GM18951 (cell line): ENCODE results near the gene NLRP9.

ENCODE experiments used
- POLR2A ChIP-seq: IDR thresholded peaks from 4 replicates; pipeline ENCODE4 v1.6.1; 2011; ENCODE audit warnings: mild to moderate bottlenecking; ENCODE audit not compliant: insufficient read length, insufficient read depth; ENCODE audit errors: extremely low read depth
- in situ Hi-C: fragments of 300-500 bp; cut with MboI; formaldehyde crosslinking; loops from one replicate; pipeline ENCODE4 v1.12.0; 2022; ENCODE audit warnings: low sequenced_read_pairs, mixed read lengths, inconsistent platforms; ENCODE audit not compliant: unreplicated experiment

Gene NLRP9

DNA sequence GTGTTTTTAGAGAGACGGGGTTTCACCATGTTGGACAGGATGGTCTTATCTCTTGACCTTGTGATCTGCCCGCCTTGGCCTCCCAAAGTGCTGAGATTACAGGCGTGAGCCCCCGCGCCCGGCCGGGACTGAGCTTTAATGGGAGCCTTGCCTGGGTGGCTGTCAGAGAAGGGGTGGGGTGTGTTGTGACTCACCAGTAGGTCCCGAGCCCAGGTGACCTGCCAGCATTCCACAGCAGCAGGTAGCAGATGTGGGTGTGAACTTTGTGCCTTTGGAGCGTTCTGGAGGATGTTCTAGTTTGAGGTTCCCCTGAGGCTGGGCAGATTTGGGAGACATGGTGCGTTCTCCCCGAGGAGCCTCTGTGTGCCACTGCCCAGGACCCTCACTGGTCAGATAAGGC is 70.2 kb downstream of the NLRP9 start:
- in situ Hi-C loops: no loop called here
- TF ChIP-seq POLR2A: no peak

- in situ Hi-C loops: no loop called here
- no peak for TF ChIP-seq POLR2A
Observed at GRCh38 chr19:55667511-55667910, 70.7 kb downstream of the NLRP9 start.

DNA sequence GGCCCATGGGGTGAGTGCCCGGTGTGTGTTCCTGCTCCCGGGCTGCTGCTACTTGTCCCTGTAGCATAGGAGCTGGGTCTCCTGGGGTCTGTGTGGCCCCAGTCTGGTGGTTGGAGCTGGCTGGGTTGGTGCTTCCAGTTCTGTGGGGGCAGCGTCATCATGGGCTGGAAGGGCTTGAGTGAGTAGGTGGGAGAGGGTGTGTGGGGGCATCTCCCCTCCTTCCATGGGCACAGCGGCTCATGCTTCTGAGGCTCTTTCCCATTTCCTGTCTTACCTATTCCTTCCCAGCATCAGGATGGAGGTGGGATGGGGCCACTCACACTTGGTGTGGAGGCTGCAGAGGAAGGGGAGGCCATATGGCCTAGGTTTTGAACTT is 71.2 kb downstream of the NLRP9 start:
- in situ Hi-C loops: no loop called here
- no peak for TF ChIP-seq POLR2A

DNA sequence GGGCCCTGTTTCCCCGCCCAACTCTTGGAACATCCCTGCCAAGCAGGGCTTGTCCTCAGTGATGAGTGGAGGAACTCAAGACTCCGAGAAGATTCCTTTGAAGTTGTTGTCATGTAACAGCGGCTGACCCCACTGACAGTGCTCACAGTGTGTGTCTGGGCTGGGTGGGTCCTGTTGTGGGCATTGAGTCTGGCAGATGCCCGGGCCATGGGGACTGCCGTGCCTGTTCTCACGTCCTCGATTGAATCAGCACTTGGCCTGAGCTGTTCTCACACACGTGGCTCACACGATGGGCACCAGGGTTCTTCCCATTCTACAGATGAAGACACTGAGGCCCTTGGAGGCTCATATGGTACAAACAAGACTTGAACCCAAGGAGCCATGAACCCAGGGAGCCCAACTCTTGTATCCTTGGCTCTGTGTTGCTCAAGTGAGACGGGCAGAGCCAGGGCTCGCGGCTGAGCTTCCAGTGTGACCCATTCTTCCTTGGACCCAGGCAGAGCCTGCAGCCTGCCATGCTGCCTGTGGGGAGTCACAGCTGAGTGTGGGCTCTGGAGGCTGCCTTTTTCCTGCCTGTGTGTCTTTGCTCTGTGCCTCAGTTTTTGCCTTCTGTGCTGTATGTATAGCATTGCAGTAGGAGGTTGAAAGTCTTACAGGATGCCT is 71.7 kb downstream of the NLRP9 start:
- in situ Hi-C loops: no loop called here
- no peak for TF ChIP-seq POLR2A

DNA sequence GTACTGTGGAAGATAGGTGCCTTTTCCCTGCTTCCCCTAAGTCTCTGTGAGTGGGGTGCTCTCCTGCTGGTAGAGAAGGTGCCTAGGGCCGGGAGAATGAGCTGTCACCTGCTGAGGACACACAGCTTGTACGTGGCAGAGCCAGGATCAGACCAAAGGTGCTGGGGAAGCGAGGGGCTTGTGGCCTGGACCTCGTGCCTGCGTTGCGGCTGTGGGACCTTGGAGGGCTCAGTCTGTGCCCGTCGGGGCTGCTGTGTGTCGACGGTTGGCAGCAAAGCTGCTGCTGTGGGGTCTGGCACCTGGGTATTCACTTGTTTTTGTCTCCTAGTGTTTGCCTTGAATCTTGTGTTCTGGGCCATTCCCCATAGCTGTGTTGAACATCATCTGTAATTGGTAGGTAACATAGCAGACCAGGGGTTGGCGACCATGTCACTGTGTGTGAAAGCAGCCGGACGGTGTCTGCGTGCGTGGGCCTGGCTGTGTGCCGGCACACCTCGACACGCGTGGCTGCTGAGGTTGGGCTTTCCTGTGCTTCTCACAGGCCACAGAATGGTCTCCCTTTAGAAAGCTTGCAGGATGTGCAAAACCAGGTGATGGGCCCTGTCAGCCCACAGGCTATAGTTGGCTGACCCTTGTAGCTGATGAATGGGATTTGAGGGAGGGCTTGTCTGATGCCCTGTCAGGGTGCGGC is 74.2 kb downstream of the NLRP9 start:
- TF ChIP-seq POLR2A: no peak
- in situ Hi-C loops: no loop called here

- no peak for TF ChIP-seq POLR2A
- in situ Hi-C loops: no loop called here
Observed at GRCh38 chr19:55661826-55662225, 76.4 kb downstream of the NLRP9 start.

DNA sequence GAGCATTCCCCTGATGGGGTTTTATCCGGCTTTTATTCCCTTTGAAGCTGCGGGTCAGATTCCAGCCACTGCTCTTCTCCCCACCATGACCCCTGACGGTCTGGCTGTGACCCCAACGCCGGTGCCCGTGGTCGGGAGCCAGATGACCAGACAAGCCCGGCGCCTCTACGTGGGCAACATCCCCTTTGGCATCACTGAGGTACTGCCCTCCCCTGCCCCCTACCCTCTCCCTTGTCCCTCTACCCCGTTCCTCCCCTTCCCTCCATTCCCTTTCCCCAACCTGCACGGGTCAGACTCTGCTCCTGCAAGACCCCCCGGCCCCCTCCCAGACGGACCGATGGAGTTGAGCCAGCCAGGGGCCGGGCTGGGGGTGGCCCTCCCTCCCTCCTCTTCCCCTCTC is 77.2 kb downstream of the NLRP9 start:
- in situ Hi-C loops: no loop called here
- TF ChIP-seq POLR2A: no peak

- no peak for TF ChIP-seq POLR2A
- in situ Hi-C loops: no loop called here
Observed at GRCh38 chr19:55660404-55660803, 77.8 kb downstream of the NLRP9 start.

DNA sequence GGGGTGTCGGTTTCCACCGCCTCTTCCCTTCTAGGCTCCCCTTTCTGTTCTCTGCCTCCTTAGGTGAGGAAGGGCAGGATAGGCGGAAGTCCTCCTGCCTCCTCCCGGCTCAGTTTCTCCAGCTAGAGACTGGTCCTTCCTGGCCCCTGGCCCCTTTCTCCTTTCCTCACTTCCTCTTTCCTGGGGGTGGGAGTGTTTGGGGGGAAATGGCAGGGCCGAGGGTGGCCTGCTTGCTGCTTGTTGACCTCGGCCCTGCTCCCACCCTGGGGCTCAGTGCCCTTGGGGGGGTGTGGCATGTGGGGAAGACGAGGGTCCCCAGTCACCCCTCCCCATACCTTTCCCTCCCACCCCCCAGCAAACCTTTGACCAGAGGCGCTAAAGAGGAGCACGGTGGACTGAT is 78.4 kb downstream of the NLRP9 start:
- in situ Hi-C loops: no loop called here
- no peak for TF ChIP-seq POLR2A

DNA sequence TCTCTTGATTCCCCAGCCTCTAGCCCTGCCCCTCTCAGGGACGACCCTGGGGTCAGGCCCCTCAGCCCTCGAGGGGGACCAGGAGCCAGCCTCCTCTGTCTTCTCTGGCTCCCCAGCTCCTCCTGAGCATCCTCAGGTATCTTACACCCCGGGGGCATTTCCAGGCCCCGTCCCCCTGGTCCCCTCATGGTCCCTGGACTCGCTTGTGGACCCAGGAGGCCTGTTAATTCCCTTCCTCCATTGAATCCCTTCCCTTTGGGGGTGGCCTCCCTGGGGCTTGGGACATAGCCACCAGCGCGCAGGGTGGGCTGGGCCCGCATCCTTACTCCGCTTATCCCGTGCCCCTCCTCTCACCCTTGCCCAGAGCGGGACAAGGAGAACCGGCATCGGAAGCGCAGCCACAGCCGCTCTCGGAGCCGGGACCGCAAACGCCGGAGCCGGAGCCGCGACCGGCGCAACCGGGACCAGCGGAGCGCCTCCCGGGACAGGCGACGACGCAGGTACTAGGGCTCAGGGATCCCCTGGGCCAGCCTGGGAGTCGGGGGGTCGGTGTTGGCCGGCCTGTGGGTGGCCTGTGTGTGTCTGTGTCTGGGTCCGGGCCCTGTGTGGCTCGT is 79.2 kb downstream of the NLRP9 start:
- no peak for TF ChIP-seq POLR2A

More for the DNA sequence above, 79.2 kb downstream of the NLRP9 start:
- in situ Hi-C loops: no loop called here
